T-cell (primary cell): ENCODE results near the gene ACP6. TPM values are rescaled to one million over a fixed set of nuclear protein-coding genes. Genes with fewer than 3 reads are reported as not detected.

Experiments used
- ATAC-seq, 4 experiments: fragments of 200-7000 bp in 3 of 4; fragments of 150-1000 bp in 1 of 4; cut with Tn5 transposase; replicated peaks in 1 of 4; 1 replicate in 3 of 4; 2 replicates in 1 of 4; pipeline ENCODE4 v1.10.0; 2021; ENCODE audit warnings: moderate library complexity in 3 of 4, mild to moderate bottlenecking in 2 of 4, moderate number of reproducible peaks in 1 of 4
- CTCF ChIA-PET, 2 donors: fragments of 300-600 bp; sonication (Branson Sonifier 250); formaldehyde crosslinking; loops; one replicate each; lab custom pipeline; 2022; ENCODE audit warnings: antibody characterized with exemption in 2 of 2; lab: Charles Lee
- POLR2A ChIA-PET, 2 donors: fragments of 300-600 bp; sonication (Branson Sonifier 250); formaldehyde crosslinking; loops; one replicate each; lab custom pipeline; 2022; ENCODE audit warnings: antibody characterized with exemption in 2 of 2; lab: Charles Lee
- DNase-seq, 35 experiments: peaks; one replicate each; pipeline versions ENCODE4 v3.0.0 to v3.0.0-alpha.2; 2013 to 2023
- H3K27ac ChIP-seq: one replicate; pipeline ENCODE4 v1.5.1; 2013; ENCODE audit warnings: low read length
- H3K27me3 ChIP-seq, 2 experiments: replicated peaks in 1 of 2; 1 replicate in 1 of 2; 2 replicates in 1 of 2; pipeline versions ENCODE4 v1.6.1 to v1.7.0; 2013; ENCODE audit warnings: low read length in 1 of 2, mixed read lengths in 1 of 2; ENCODE audit not compliant: control insufficient read depth in 2 of 2, insufficient read depth in 2 of 2; ENCODE audit errors: extremely low read depth in 1 of 2
- H3K36me3 ChIP-seq, 2 donors: 1 replicate in 1 of 2; 2 replicates in 1 of 2; pipeline versions ENCODE4 v1.6.1 to v1.7.0; 2013; ENCODE audit warnings: low read length in 1 of 2; ENCODE audit not compliant: control insufficient read depth in 2 of 2, insufficient read depth in 1 of 2; ENCODE audit errors: extremely low read depth in 1 of 2
- H3K4me1 ChIP-seq, 2 experiments: 1 replicate in 1 of 2; 2 replicates in 1 of 2; pipeline versions ENCODE4 v1.6.1 to v1.7.0; 2013; ENCODE audit warnings: low read length in 2 of 2, mixed read lengths in 1 of 2; ENCODE audit not compliant: insufficient read depth in 2 of 2, control insufficient read depth in 1 of 2; ENCODE audit errors: extremely low read depth in 1 of 2
- H3K4me3 ChIP-seq, 2 donors: 1 replicate in 1 of 2; 2 replicates in 1 of 2; pipeline versions ENCODE4 v1.5.1 to v1.7.0; 2013; ENCODE audit warnings: mild to moderate bottlenecking in 2 of 2, low read length in 1 of 2, moderate library complexity in 1 of 2; ENCODE audit not compliant: control insufficient read depth in 1 of 2; ENCODE audit errors: extremely low read depth in 1 of 2
- H3K9me3 ChIP-seq: 2 replicates; pipeline ENCODE4 v1.7.0; 2013
- H3K27ac Mint-ChIP-seq, 2 donors: one replicate each; pipeline ENCODE4 v1.8.0; 2020 to 2021; ENCODE audit warnings: mild to moderate bottlenecking in 2 of 2, mixed read lengths in 2 of 2
- H3K27me3 Mint-ChIP-seq, 2 donors: one replicate each; pipeline ENCODE4 v1.8.0; 2021 to 2022; ENCODE audit warnings: mixed read lengths in 2 of 2
- H3K36me3 Mint-ChIP-seq: one replicate; pipeline ENCODE4 v1.8.0; 2021; ENCODE audit warnings: mixed read lengths
- H3K4me1 Mint-ChIP-seq, 3 donors: one replicate each; pipeline ENCODE4 v1.8.0; 2020 to 2022; ENCODE audit warnings: mixed read lengths in 3 of 3, mild to moderate bottlenecking in 1 of 3
- H3K4me3 Mint-ChIP-seq, 3 donors: one replicate each; pipeline ENCODE4 v1.8.0; 2020 to 2022; ENCODE audit warnings: mild to moderate bottlenecking in 3 of 3, mixed read lengths in 3 of 3, moderate library complexity in 3 of 3
- H3K9me3 Mint-ChIP-seq, 3 donors: one replicate each; pipeline ENCODE4 v1.8.0; 2020 to 2022; ENCODE audit warnings: mixed read lengths in 3 of 3
- WGBS: methylation state at CpG from one replicate; pipeline ENCODE4 v1.1.5; 2013; ENCODE audit warnings: missing lambda C conversion rate; ENCODE audit not compliant: insufficient coverage; 5-methylcytosine and 5-hydroxymethylcytosine counted together
- total RNA-seq, 35 experiments: library from RNA in 6 of 35; stranded (reverse) in 6 of 35; fragments of 120-200 nt in 1 of 35; gene quantifications; one replicate each; pipeline versions ENCODE4 v1.2.1 to v1.2.4 and lab custom pipeline; 2013 to 2026

Gene ACP6
- total RNA-seq, 5 donors from 2014 or later (not counting 1 experiment from before 2014, with no cell fraction given), result 10.0 to 21.5 (median 19.4) TPM

DNA sequence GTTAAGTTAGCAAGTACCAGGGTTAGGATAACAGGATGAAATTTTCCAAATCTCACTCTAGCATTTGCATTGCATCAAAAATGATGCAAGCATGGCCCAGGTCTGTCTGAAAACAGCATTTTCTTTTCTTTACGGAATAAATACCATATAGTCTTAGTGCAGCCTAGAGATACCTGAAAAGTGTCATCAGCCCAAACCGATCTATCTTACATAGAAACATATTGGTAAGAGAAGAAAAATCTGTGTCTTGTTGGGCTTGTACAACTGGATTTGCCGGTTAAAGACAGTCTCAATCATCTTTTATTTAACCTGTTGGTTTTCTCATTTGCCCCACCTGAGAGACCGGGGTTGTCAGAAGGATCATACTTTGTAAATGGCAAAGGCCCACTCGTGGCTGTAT is 15.8 kb downstream of the ACP6 start:
- no peak overlapping the region for H3K27ac Mint-ChIP-seq
- DNase-seq (no peak), ATAC-seq (no peak)
- CTCF ChIA-PET, result no interaction called here
- no peaks in the 10 kb centered on the region for H3K9me3 Mint-ChIP-seq
- WGBS, result 92% methylated on average over 2 of the region's 5 CpGs
- H3K27me3 Mint-ChIP-seq, result no peaks in the 10 kb centered on the region
- Histone ChIP-seq H3K27me3 (no peaks in the 10 kb centered on the region), H3K27ac (no peak overlapping the region), H3K4me3 (no peak overlapping the region), H3K36me3 (peaks cover 9 to 48% of the 10 kb centered on the region in 2 donors), H3K4me1 (peaks cover 0 to 1% of the 10 kb centered on the region in 2 experiments), H3K9me3 (no peaks in the 10 kb centered on the region)
- no peak overlapping the region for H3K4me3 Mint-ChIP-seq
- peaks cover 52% of the 10 kb centered on the region for H3K36me3 Mint-ChIP-seq
- H3K4me1 Mint-ChIP-seq, result peaks cover 2 to 4% (median 2%) of the 10 kb centered on the region in 3 donors
- POLR2A ChIA-PET, result no interaction called here

DNA sequence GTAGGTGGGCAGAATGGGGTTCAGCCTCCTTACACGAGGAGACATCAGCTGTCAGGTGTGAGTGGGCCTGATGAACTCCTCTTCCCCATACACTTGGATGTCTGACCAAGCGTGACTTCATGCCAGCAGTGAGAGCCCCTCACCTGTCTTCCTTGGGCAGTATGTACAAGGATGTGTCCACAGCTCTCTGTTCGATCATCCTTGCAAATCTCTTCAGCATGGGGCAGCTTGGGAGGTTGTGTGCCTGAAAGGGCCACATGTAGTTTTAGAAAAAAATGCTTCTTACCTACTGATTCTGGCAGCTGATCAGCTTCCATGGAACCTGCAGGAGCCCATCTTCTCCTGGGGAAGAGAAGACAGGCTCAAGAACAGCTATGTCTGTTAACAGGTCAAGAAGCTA is 18.0 kb downstream of the ACP6 start:
- Mint-ChIP-seq H3K4me3 (no peak overlapping the region), H3K27ac (no peak overlapping the region), H3K27me3 (no peaks in the 10 kb centered on the region), H3K9me3 (no peaks in the 10 kb centered on the region), H3K36me3 (peaks cover 36% of the 10 kb centered on the region), H3K4me1 (peaks cover 24 to 26% (median 24%) of the 10 kb centered on the region in 3 donors)
- POLR2A ChIA-PET, result no interaction called here
- no CpG with 5 or more reads among the region's 3 CpGs for WGBS
- Histone ChIP-seq H3K4me3 (no peak overlapping the region), H3K27ac (no peak overlapping the region), H3K9me3 (no peaks in the 10 kb centered on the region), H3K36me3 (peaks cover 9 to 35% of the 10 kb centered on the region in 2 donors), H3K4me1 (peaks cover 17 to 23% of the 10 kb centered on the region in 2 experiments), H3K27me3 (no peaks in the 10 kb centered on the region)
- DNase-seq (no peak), ATAC-seq (no peak)
- CTCF ChIA-PET, result interaction anchor here (0.6 to 1.1 kb wide), 4 partner anchors 11 to 158 kb away, joined by 3 to 6 read pairs (median 4); no protein-coding TSS in a partner anchor

DNA sequence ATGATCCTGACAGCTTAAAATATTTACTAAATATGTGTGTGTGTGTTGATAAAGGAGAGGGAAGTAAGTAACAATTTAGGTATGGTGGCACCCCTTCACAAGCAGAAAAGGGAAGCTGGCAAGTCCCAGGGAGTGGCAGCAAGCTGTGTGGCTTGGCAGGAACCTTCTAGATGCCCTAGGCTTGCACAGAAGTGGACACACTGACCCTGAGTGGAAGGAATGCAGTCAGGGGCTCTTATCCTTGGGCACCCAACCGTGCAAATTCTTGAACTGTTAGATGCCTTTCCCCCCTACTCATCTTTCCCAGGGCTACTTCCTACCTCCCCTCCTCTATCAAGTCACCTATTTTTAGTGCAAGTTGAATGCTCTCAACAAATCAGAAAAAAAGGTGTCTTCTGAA is 18.9 kb downstream of the ACP6 start:
- H3K9me3 Mint-ChIP-seq, result no peaks in the 10 kb centered on the region
- no peak for ATAC-seq
- CTCF ChIA-PET, result interaction anchor here in 1 of 2 donors (1.1 kb wide), 1 partner anchor 10 kb away, joined by 3 read pairs; no protein-coding TSS in a partner anchor

DNA sequence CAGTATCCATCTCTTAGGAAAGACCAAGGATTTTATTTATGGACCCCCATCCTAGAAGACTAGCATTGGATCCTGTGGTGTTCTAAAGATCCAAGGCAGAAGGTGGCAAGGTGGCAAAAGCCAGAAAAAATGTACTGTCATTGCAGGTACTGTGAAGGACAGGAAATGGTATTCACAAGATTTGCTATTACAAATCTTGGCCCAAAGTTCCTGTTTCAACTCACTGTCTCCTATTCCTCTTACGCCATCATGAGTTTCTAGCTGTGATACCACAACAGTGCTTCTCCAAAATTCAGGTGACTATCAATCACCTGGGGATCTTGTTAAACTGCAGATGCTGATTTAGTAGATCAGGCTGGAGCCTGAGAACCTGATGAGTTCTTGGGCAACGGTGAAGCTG is 21.4 kb downstream of the ACP6 start:
- Histone ChIP-seq H3K27ac (peak overlapping the region; percentile 77), H3K4me1 (peaks cover 29 to 34% of the 10 kb centered on the region in 2 experiments), H3K27me3 (no peaks in the 10 kb centered on the region), H3K9me3 (no peaks in the 10 kb centered on the region), H3K4me3 (no peak overlapping the region), H3K36me3 (peaks cover 8 to 28% of the 10 kb centered on the region in 2 donors)
- Mint-ChIP-seq H3K27me3 (no peaks in the 10 kb centered on the region), H3K4me1 (peaks cover 45 to 54% (median 48%) of the 10 kb centered on the region in 3 donors), H3K36me3 (peaks cover 33% of the 10 kb centered on the region), H3K9me3 (no peaks in the 10 kb centered on the region), H3K4me3 (no peak overlapping the region), H3K27ac (peak overlapping the region; percentile 68 to 85)
- POLR2A ChIA-PET, result no interaction called here
- DNase-seq (peak in 1 of 35 experiments; percentile 36), ATAC-seq (no peak)
- CTCF ChIA-PET, result interaction anchor here in 1 of 2 donors (0.6 to 1.1 kb wide), 2 partner anchors 11 to 22 kb away, joined by 3 read pairs; partner anchors contain the start of gene ACP6
- WGBS, result 100% methylated on average over 1 of the region's 2 CpGs

More for the DNA sequence above, 18.9 kb downstream of the ACP6 start:
- POLR2A ChIA-PET, result no interaction called here
- Histone ChIP-seq H3K9me3 (no peaks in the 10 kb centered on the region), H3K36me3 (peaks cover 9 to 35% of the 10 kb centered on the region in 2 donors), H3K4me1 (peaks cover 25 to 30% of the 10 kb centered on the region in 2 experiments), H3K27ac (no peak overlapping the region), H3K27me3 (no peaks in the 10 kb centered on the region), H3K4me3 (no peak overlapping the region)
- WGBS, result 60% methylated on average over 1 of the region's 1 CpG
- Mint-ChIP-seq H3K4me3 (no peak overlapping the region), H3K27me3 (no peaks in the 10 kb centered on the region), H3K27ac (no peak overlapping the region), H3K4me1 (peaks cover 32 to 34% (median 33%) of the 10 kb centered on the region in 3 donors), H3K36me3 (peaks cover 36% of the 10 kb centered on the region)
- no peak for DNase-seq

DNA sequence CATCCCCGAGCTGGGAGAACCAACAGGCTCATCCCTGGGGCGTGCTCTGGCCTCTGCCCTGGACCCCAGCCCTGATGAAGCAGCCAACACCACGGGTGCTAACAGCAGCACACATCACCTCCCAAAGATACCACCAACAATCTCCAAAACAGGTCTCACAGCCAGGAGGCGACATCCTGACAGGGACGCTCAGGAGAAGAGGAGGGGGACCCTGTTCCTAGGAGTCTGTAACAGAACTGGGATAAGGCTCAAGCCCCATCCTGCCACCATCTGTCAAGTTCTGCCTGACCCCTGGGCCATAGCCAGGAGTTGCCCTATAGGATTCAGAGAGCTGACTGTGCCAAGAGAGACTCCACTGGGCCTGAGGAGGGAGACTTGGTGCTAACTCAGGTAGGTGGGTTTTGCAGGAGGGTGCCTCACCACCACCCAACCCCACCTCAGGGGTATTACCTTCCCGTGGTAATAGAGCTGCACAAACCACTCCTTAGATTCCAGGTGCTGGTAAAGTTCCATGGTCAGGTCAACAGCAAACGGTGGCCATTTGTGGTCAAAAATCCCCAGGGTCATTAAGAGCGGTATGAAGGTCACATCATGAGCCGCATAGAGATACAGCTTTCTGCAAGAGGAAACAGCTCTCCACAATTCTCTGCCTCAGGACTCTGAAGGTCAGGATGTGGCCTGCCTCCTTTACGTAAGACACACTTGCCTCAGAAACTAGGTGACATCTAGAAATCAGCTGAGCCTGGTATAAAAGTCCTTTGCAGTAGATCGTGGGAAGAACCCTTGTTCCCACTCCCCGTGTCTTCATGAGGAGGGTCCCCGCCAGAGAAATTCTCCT is 22.3 kb downstream of the ACP6 start:
- peaks cover 45 to 54% (median 52%) of the 10 kb centered on the region in 3 donors for H3K4me1 Mint-ChIP-seq
- WGBS, result 55% methylated on average over 6 of the region's 13 CpGs
- peak overlapping the region; percentile 19 to 37 (median 22) for H3K4me3 Mint-ChIP-seq
- no peaks in the 10 kb centered on the region for H3K27me3 ChIP-seq
- H3K27ac Mint-ChIP-seq, result peak overlapping the region; percentile 68 to 85
- no peaks in the 10 kb centered on the region for H3K9me3 ChIP-seq
- no peaks in the 10 kb centered on the region for H3K9me3 Mint-ChIP-seq
- peaks cover 40% of the 10 kb centered on the region for H3K36me3 Mint-ChIP-seq
- DNase-seq, result peak in 27 of 35 experiments; percentile 3 to 73 (median 31)
- peak overlapping the region; percentile 77 for H3K27ac ChIP-seq
- peaks cover 29 to 34% of the 10 kb centered on the region in 2 experiments for H3K4me1 ChIP-seq
- H3K4me3 ChIP-seq, result peak overlapping the region in 1 of 2 donors; percentile 37
- H3K27me3 Mint-ChIP-seq, result no peaks in the 10 kb centered on the region
- CTCF ChIA-PET, result interaction anchor here in 1 of 2 donors (0.9 to 1.1 kb wide), 3 partner anchors 18 to 140 kb away, joined by 3 read pairs; partner anchors contain the start of gene ACP6
- peak; percentile 79 to 94 (median 89) for ATAC-seq
- POLR2A ChIA-PET, result interaction anchor here in 1 of 2 donors (0.5 kb wide), 1 partner anchor 687 kb away, joined by 4 read pairs; no protein-coding TSS in a partner anchor
- H3K36me3 ChIP-seq, result peaks cover 7 to 25% of the 10 kb centered on the region in 2 donors

DNA sequence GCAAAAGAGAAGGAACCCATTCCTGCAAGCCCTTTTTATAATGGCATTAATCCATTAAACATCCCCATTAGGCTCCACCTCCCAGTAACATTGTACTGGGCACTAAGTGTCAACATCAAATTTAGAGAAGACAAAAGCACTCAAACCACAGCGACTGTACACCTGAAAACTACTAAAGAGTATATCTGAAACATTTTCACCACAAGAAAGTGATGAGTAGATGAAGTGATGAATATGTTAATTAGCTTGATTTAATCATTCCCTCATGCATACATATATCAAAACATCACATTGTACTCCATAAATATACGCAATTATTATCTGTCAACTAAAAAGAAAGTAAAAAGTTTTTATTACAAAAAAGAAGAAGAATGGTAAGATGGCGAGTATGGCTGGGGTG is 26.4 kb downstream of the ACP6 start:
- Mint-ChIP-seq H3K4me1 (peaks cover 49 to 63% (median 60%) of the 10 kb centered on the region in 3 donors), H3K27ac (no peak overlapping the region), H3K9me3 (no peaks in the 10 kb centered on the region), H3K36me3 (peaks cover 23% of the 10 kb centered on the region), H3K4me3 (no peak overlapping the region), H3K27me3 (no peaks in the 10 kb centered on the region)
- no peaks in the 10 kb centered on the region for H3K27me3 ChIP-seq
- ATAC-seq, result no peak
- POLR2A ChIA-PET, result no interaction called here
- CTCF ChIA-PET, result interaction anchor here in 1 of 2 donors (1.8 kb wide), 1 partner anchor 10 kb away, joined by 5 read pairs; no protein-coding TSS in a partner anchor
- peaks cover 27 to 42% of the 10 kb centered on the region in 2 experiments for H3K4me1 ChIP-seq
- DNase-seq, result no peak
- no peaks in the 10 kb centered on the region for H3K9me3 ChIP-seq
- H3K27ac ChIP-seq, result no peak overlapping the region
- WGBS, result 100% methylated on average over 1 of the region's 3 CpGs
- H3K4me3 ChIP-seq, result no peak overlapping the region
- peaks cover 0 to 10% of the 10 kb centered on the region in 2 donors for H3K36me3 ChIP-seq
